Measurements from ENCODE around the gene PRPF6. TPM values are rescaled to one million over a fixed set of nuclear protein-coding genes. Genes with fewer than 3 reads are reported as not detected.

Gene PRPF6
- total and polyA plus RNA-seq, 4 donors, result 44.9 to 92.4 (median 75.2) TPM

DNA sequence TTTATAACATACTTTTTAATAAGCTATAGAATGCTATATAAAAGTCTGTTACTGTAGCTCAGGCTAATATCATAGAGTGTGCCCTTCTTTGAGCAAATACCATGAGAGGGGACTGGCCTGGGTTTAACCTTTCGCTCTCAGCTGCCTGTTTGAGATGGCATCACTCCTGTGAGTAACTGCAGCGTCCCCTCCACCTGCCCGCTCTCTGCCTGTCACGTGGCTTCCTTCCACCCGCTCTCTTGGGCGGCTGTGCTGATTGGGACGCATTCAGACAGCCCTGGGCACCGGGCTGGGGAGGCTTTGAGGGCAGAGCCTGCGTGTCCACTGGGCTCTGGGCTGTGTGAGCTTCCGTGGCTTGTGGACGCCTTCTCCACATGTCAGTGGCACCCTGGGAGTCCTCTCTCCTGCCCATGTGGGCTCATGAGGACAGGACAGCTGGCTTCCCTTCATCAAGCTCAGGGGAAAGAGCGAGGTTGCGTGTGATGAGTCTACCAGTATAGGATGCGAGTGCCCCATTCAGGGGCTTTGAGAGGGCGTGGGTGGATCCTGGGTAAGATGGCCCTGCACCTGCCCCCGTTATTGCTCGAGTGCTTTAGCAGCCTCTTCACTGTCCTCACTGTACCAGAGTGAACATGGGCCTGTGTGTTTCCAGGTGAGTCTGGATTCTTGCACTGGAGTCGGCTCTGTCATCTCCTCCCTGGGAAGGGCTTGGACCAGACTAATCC, 44.3 kb downstream of the PRPF6 start:
- DNase-seq (ENCODE audit: low read depth in 4 of 6, low spot score in 6 of 6), result no peak
- Histone ChIP-seq H3K36me3 (ENCODE audit: control insufficient read depth, insufficient read depth, low read length) (peaks cover 96% of the 10 kb centered on the region), H3K27ac (ENCODE audit: low read depth, low read length) (no peak overlapping the region), H3K27me3 (ENCODE audit: control insufficient read depth, insufficient read depth, low read length) (no peaks in the 10 kb centered on the region), H3K4me1 (ENCODE audit: control insufficient read depth, insufficient read depth, low read length) (peaks cover 12% of the 10 kb centered on the region), H3K9me3 (ENCODE audit: control insufficient read depth, insufficient read depth, low read length) (no peaks in the 10 kb centered on the region), H3K4me3 (ENCODE audit: low read depth, low read length) (no peak overlapping the region)
- WGBS (ENCODE audit: insufficient coverage), result 98% methylated on average over 18 of the region's 18 CpGs

DNA sequence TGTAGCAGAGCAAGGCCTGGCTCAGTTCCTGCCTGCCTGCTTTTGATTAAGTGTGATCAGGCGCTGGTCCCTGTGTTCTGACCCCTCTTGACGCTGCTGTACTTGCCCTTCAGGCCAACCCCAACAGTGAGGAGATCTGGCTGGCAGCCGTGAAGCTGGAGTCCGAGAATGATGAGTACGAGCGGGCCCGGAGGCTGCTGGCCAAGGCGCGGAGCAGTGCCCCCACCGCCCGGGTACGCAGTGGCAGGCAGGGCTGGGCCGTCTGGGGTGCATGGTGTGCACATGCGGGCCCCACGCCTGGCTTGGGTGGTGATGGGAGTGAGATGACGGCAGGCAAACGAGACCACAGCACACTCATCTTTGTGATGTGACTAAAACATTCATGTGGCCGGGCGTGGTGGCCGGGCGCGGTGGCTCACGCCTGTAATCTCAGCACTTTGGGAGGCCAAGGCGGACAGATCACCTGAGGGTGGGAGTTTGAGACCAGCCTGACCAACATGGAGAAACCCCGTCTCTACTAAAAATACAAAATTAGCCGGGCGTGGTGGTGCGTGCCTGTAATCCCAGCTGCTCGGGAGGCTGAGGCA, 45.0 kb downstream of the PRPF6 start:
- Histone ChIP-seq H3K9me3 (ENCODE audit: control insufficient read depth, insufficient read depth, low read length) (no peaks in the 10 kb centered on the region), H3K4me1 (ENCODE audit: control insufficient read depth, insufficient read depth, low read length) (peaks cover 12% of the 10 kb centered on the region), H3K27ac (ENCODE audit: low read depth, low read length) (no peak overlapping the region), H3K4me3 (ENCODE audit: low read depth, low read length) (no peak overlapping the region), H3K27me3 (ENCODE audit: control insufficient read depth, insufficient read depth, low read length) (no peaks in the 10 kb centered on the region), H3K36me3 (ENCODE audit: control insufficient read depth, insufficient read depth, low read length) (peaks cover 99% of the 10 kb centered on the region)
- 97% methylated on average over 24 of the region's 29 CpGs for WGBS (ENCODE audit: insufficient coverage)
- no peak for DNase-seq (ENCODE audit: low read depth in 4 of 6, low spot score in 6 of 6)

DNA sequence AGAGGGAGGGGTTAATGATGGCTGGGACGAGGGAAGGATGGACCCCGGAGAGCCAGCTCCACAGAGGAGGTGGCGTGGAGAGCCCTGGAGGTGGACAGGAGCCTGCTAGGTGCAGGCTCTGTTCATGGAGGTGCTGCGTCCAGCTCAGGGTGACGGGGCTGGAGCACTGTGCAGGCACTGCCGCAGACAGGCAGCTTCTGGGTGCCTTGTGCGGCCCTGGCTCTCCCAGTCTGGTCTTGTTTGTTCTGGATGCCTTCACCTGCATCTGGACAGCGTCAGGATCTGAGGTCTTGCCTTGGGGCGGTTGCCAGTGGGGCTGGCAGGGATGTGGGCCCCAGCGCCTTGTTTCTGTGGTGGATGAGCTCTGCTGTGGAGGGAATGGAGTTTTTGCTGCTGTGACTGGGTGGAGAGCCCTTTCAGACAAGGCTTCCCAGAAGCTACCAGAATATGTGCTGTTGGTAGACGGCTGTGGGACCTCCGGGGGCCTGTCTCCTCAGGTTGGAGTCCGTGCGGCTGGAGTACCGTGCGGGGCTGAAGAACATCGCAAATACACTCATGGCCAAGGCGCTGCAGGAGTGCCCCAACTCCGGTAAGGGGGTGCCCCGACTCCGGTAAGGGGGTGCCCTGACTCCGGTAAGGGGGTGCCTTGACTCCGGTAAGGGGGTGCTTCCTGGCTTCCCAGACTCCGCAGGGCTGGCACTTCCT, 47.2 kb downstream of the PRPF6 start:
- WGBS (ENCODE audit: insufficient coverage), result 92% methylated on average over 23 of the region's 24 CpGs
- no peaks in the 10 kb centered on the region for H3K27me3 ChIP-seq (ENCODE audit: control insufficient read depth, insufficient read depth, low read length)
- H3K4me3 ChIP-seq (ENCODE audit: low read depth, low read length), result no peak overlapping the region
- no peaks in the 10 kb centered on the region for H3K9me3 ChIP-seq (ENCODE audit: control insufficient read depth, insufficient read depth, low read length)
- peaks cover 99% of the 10 kb centered on the region for H3K36me3 ChIP-seq (ENCODE audit: control insufficient read depth, insufficient read depth, low read length)
- no peak overlapping the region for H3K27ac ChIP-seq (ENCODE audit: low read depth, low read length)
- DNase-seq (ENCODE audit: low read depth in 4 of 6, low spot score in 6 of 6), result no peak
- H3K4me1 ChIP-seq (ENCODE audit: control insufficient read depth, insufficient read depth, low read length), result peaks cover 10% of the 10 kb centered on the region

DNA sequence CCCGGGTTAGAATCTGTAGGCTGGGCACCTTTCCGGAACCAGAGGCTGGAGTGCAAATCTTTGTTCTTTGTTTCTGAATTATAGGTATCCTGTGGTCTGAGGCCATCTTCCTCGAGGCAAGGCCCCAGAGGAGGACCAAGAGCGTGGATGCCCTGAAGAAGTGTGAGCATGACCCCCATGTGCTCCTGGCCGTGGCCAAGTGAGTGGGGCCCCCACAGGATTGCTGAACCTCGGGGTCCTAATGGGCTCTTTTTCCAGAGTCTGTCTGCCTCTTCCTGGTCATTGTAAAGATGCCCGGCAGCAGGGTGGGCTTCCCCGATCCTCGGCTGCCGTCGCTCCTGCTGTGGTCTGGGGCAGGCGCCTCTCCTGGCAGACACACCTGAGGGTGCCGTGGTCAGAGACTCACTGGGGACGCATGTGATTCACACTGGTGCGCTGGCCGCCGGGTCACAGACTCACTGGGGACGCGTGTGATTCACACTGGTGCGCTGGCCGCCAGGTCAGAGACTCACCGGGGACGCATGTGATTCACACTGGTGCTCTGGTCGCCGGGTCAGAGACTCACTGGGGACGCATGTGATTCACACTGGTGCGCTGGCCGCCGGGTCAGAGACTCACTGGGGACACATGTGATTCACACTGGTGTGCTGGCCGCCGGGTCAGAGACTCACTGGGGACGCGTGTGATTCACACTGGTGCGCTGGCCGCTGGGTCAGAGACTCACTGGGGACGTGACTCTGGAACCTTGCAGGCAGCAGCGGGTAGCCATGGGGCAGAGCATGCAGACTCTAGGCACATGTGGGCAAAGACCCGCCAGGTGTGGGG, 48.6 kb downstream of the PRPF6 start:
- DNase-seq (ENCODE audit: low read depth in 4 of 6, low spot score in 6 of 6), result no peak
- Histone ChIP-seq H3K9me3 (ENCODE audit: control insufficient read depth, insufficient read depth, low read length) (no peaks in the 10 kb centered on the region), H3K27me3 (ENCODE audit: control insufficient read depth, insufficient read depth, low read length) (no peaks in the 10 kb centered on the region), H3K4me3 (ENCODE audit: low read depth, low read length) (no peak overlapping the region), H3K4me1 (ENCODE audit: control insufficient read depth, insufficient read depth, low read length) (peaks cover 1% of the 10 kb centered on the region), H3K36me3 (ENCODE audit: control insufficient read depth, insufficient read depth, low read length) (peaks cover 99% of the 10 kb centered on the region), H3K27ac (ENCODE audit: low read depth, low read length) (no peak overlapping the region)
- 96% methylated on average over 38 of the region's 38 CpGs for WGBS (ENCODE audit: insufficient coverage)

DNA sequence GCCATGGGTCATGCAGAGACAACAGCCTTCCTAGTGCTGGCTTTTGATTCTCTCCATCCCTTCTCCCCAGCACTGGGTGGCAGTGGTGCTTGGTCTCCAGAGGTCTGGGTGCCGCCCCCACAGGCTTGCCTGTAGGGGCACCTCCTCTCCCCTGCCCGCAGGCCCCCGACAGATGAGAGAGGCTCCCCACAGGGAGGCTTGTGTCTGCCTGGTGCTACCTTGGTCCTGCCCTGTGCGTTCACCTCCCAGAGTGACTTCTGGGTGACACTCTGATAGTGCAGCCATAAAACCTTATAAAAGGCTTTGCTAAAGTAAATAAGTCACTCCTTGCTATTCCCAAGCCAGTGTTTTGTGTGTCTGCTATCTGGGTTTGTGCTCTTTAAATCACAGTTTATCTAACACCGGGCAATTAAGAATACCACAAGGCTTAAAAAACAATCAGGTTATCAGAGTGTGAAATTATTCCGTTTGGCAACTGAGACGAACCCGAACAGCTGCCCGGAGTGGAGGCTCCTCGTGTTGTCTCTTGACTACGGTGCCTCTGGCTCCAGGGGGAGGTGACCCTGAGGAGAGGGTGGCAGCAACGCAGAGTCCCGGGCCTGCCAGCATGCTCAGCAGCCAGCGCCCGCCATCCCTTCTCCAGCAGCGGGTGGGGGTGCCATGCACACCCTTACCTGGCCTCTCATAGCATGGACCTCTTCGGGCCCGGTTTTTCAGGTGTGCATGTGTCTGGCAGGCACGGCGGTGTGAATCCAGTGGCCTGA, 49.6 kb downstream of the PRPF6 start:
- Histone ChIP-seq H3K4me1 (ENCODE audit: control insufficient read depth, insufficient read depth, low read length) (peaks cover 1% of the 10 kb centered on the region), H3K9me3 (ENCODE audit: control insufficient read depth, insufficient read depth, low read length) (no peaks in the 10 kb centered on the region), H3K4me3 (ENCODE audit: low read depth, low read length) (no peak overlapping the region), H3K27me3 (ENCODE audit: control insufficient read depth, insufficient read depth, low read length) (no peaks in the 10 kb centered on the region), H3K27ac (ENCODE audit: low read depth, low read length) (no peak overlapping the region), H3K36me3 (ENCODE audit: control insufficient read depth, insufficient read depth, low read length) (peaks cover 99% of the 10 kb centered on the region)
- no peak for DNase-seq (ENCODE audit: low read depth in 4 of 6, low spot score in 6 of 6)
- WGBS (ENCODE audit: insufficient coverage), result 85% methylated on average over 19 of the region's 20 CpGs

DNA sequence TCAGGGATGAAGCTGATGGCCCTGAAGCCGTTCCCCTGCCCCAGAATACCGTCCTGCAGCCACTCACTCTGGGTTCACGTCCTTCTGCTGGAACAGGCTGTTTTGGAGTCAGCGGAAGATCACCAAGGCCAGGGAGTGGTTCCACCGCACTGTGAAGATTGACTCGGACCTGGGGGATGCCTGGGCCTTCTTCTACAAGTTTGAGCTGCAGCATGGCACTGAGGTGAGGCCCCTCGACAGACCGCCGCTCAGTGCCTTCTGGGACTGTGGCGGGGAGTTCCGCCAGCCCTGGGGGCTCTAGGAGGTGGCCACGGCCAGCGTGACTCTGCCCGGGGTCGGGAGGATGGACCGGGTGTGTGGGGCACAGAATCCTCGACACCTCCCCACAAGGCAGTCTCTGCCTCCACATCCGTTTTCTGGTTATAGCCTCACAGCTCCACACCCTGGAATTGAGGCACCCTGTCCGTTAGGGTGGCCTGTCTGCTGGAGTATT, 50.9 kb downstream of the PRPF6 start:
- Histone ChIP-seq H3K27ac (ENCODE audit: low read depth, low read length) (no peak overlapping the region), H3K9me3 (ENCODE audit: control insufficient read depth, insufficient read depth, low read length) (no peaks in the 10 kb centered on the region), H3K36me3 (ENCODE audit: control insufficient read depth, insufficient read depth, low read length) (peaks cover 99% of the 10 kb centered on the region), H3K27me3 (ENCODE audit: control insufficient read depth, insufficient read depth, low read length) (peaks cover 5% of the 10 kb centered on the region), H3K4me3 (ENCODE audit: low read depth, low read length) (no peak overlapping the region), H3K4me1 (ENCODE audit: control insufficient read depth, insufficient read depth, low read length) (peaks cover 8% of the 10 kb centered on the region)
- 91% methylated on average over 18 of the region's 19 CpGs for WGBS (ENCODE audit: insufficient coverage)
- DNase-seq (ENCODE audit: low read depth in 4 of 6, low spot score in 6 of 6), result no peak

DNA sequence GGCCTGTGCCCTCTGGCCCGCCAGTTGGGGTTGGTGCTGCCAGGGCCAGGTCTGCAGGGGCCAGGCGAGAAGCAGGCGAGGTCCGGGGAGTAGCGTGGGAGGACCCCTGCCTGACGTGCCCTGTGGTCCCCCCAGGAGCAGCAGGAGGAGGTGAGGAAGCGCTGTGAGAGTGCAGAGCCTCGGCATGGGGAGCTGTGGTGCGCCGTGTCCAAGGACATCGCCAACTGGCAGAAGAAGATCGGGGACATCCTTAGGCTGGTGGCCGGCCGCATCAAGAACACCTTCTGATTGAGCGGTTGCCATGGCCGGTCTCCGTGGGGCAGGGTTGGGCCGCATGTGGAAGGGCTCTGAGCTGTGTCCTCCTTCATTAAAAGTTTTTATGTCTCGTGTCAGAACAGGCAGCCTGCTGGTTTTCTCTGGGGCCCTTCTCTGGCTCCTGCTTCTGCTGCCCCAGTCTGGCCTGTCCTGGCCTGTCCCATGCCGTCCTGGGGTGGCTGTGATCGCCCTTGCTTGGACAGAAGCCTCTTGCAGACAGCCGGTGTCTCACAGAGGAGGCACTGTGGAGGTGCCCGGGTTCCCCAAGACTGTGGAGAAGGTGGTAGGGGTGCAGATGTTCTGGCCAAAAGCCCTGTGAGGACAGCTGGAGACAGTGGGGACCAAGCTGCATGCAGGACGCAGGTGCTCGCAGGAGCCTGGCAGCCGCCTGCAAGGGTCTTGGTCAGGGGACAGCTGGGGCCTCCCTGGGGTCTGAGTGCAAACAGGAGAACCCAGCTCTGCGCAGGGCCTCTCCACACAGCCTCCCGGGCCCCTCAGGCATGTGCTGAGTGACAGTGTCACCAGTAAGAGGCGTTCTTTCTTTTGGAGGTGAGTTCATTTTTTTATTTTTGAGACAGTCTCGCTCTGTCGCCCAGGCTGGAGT, 52.0 kb downstream of the PRPF6 start:
- DNase-seq (ENCODE audit: low read depth in 4 of 6, low spot score in 6 of 6), result no peak
- no peak overlapping the region for H3K27ac ChIP-seq (ENCODE audit: low read depth, low read length)
- no peaks in the 10 kb centered on the region for H3K9me3 ChIP-seq (ENCODE audit: control insufficient read depth, insufficient read depth, low read length)
- 92% methylated on average over 31 of the region's 31 CpGs for WGBS (ENCODE audit: insufficient coverage)
- peaks cover 19% of the 10 kb centered on the region for H3K4me1 ChIP-seq (ENCODE audit: control insufficient read depth, insufficient read depth, low read length)
- no peak overlapping the region for H3K4me3 ChIP-seq (ENCODE audit: low read depth, low read length)
- peaks cover 16% of the 10 kb centered on the region for H3K27me3 ChIP-seq (ENCODE audit: control insufficient read depth, insufficient read depth, low read length)
- H3K36me3 ChIP-seq (ENCODE audit: control insufficient read depth, insufficient read depth, low read length), result peaks cover 89% of the 10 kb centered on the region

DNA sequence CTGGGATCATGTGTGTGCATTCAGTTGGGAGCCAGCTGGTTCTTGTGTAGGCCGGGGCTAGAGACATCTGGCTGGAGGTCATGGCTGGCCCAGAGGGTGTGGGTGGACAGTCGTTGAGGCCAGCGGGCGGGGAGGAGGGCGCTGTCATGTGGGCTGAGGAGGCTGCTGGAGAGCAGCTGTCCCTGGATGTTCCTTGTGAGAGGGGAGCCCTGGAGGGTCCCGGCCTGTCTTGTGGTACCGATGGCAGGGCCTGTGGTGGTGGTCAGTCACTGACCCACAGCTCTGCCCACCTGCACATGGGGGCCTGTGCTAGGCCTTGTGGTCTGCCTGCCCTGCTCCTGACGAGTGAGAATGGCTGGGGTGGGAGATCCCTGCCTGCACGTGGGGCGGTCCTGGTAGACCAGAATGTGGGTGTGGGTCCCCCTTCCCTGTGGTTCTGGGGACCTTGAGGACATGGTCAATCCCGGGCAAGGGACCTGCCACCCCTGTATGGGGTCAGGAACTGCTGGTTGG, 53.1 kb downstream of the PRPF6 start:
- DNase-seq (ENCODE audit: low read depth in 4 of 6, low spot score in 6 of 6), result no peak
- H3K27me3 ChIP-seq (ENCODE audit: control insufficient read depth, insufficient read depth, low read length), result peaks cover 25% of the 10 kb centered on the region
- H3K36me3 ChIP-seq (ENCODE audit: control insufficient read depth, insufficient read depth, low read length), result peaks cover 80% of the 10 kb centered on the region
- H3K27ac ChIP-seq (ENCODE audit: low read depth, low read length), result no peak overlapping the region
- H3K4me3 ChIP-seq (ENCODE audit: low read depth, low read length), result no peak overlapping the region
- peaks cover 21% of the 10 kb centered on the region for H3K4me1 ChIP-seq (ENCODE audit: control insufficient read depth, insufficient read depth, low read length)
- WGBS (ENCODE audit: insufficient coverage), result 90% methylated on average over 11 of the region's 11 CpGs
- no peaks in the 10 kb centered on the region for H3K9me3 ChIP-seq (ENCODE audit: control insufficient read depth, insufficient read depth, low read length)

Data from spinal cord (tissue), 10 donors.